HEK293T (cell line): ENCODE measurements around the gene SORD.
"Not testable (repeated sequence)": the region's sequence is repeated elsewhere in the genome, so short reads cannot be mapped to it uniquely, and the experiment has no call there.

ENCODE experiments used
- CTCF ChIA-PET: fragments of 350-600 bp; formaldehyde crosslinking; extraction: SDS; loops from one replicate; lab custom pipeline; 2021; ENCODE audit warnings: antibody characterized with exemption, inconsistent platforms; lab: Yijun Ruan, JAX
- POLR2A ChIA-PET: fragments of 350-600 bp; formaldehyde crosslinking; extraction: SDS; loops from one replicate; lab custom pipeline; 2020; ENCODE audit warnings: antibody characterized with exemption, inconsistent platforms; lab: Yijun Ruan, JAX
- DNase-seq: peaks from one replicate; pipeline ENCODE4 v3.0.0; 2012; ENCODE audit warnings: mixed read lengths; ENCODE audit errors: extremely low spot score
- ARNT ChIP-seq: fragments of 450-650 bp; IDR thresholded peaks from 2 replicates; pipeline ENCODE4 v1.6.1; 2017; ENCODE audit warnings: mild to moderate bottlenecking
- BHLHE40 ChIP-seq: fragments of 450-650 bp; IDR thresholded peaks from 2 replicates; pipeline ENCODE4 v1.6.1; 2016; ENCODE audit warnings: mild to moderate bottlenecking, moderate library complexity, borderline replicate concordance
- CTBP1 ChIP-seq: fragments of 450-650 bp; IDR thresholded peaks from 2 replicates; pipeline ENCODE4 v1.6.1; 2016; ENCODE audit warnings: borderline replicate concordance
- ELF4 ChIP-seq: fragments of 450-650 bp; IDR thresholded peaks from 2 replicates; pipeline ENCODE4 v1.6.1; 2017; ENCODE audit warnings: antibody characterized with exemption
- FOXA1 ChIP-seq: fragments of 450-650 bp; IDR thresholded peaks from 2 replicates; pipeline ENCODE4 v1.6.1; 2016; ENCODE audit warnings: mild to moderate bottlenecking
- FOXK2 ChIP-seq: fragments of 450-650 bp; IDR thresholded peaks from 2 replicates; pipeline ENCODE4 v1.6.1; 2016; ENCODE audit warnings: mild to moderate bottlenecking
- FOXM1 ChIP-seq: fragments of 450-650 bp; IDR thresholded peaks from 2 replicates; pipeline ENCODE4 v1.6.1; 2017; ENCODE audit warnings: mild to moderate bottlenecking, borderline replicate concordance
- HDGF ChIP-seq: fragments of 450-650 bp; IDR thresholded peaks from 2 replicates; pipeline ENCODE4 v1.6.1; 2017; ENCODE audit warnings: antibody characterized with exemption, borderline replicate concordance
- L3MBTL2 ChIP-seq: fragments of 450-650 bp; conservative IDR thresholded peaks from 2 replicates; pipeline ENCODE4 v1.6.1; 2016; ENCODE audit warnings: mild to moderate bottlenecking
- LEF1 ChIP-seq: fragments of 450-650 bp; IDR thresholded peaks from 2 replicates; pipeline ENCODE4 v1.6.1; 2017; ENCODE audit warnings: mild to moderate bottlenecking, borderline replicate concordance
- NFRKB ChIP-seq: fragments of 450-650 bp; IDR thresholded peaks from 2 replicates; pipeline ENCODE4 v1.6.1; 2016; ENCODE audit warnings: mild to moderate bottlenecking, moderate library complexity
- PKNOX1 ChIP-seq: fragments of 450-650 bp; IDR thresholded peaks from 2 replicates; pipeline ENCODE4 v1.6.1; 2016
- SP1 ChIP-seq: fragments of 450-650 bp; IDR thresholded peaks from 2 replicates; pipeline ENCODE4 v1.6.1; 2017
- SUZ12 ChIP-seq: fragments of 450-650 bp; IDR thresholded peaks from 2 replicates; pipeline ENCODE4 v1.6.1; 2016; ENCODE audit warnings: mild to moderate bottlenecking
- TARDBP ChIP-seq: fragments of 450-650 bp; IDR thresholded peaks from 2 replicates; pipeline ENCODE4 v1.6.1; 2016
- ZNF384 ChIP-seq: fragments of 450-650 bp; IDR thresholded peaks from 2 replicates; pipeline ENCODE4 v1.6.1; 2016

SORD gene

GRCh38 chr15:45037936-45038335 is 14.9 kb downstream of the SORD start:
- no peak for TF ChIP-seq ELF4
- TF ChIP-seq ZNF384, result no peak
- no peak for TF ChIP-seq SUZ12
- no peak for TF ChIP-seq CTBP1
- no peak for TF ChIP-seq FOXA1
- TF ChIP-seq ARNT, result no peak
- no peak for TF ChIP-seq NFRKB
- TF ChIP-seq FOXM1, result no peak
- no peak for TF ChIP-seq TARDBP
- TF ChIP-seq HDGF, result no peak
- no peak for TF ChIP-seq PKNOX1
- no peak for TF ChIP-seq FOXK2
- TF ChIP-seq BHLHE40, result no peak
- TF ChIP-seq LEF1, result no peak
- POLR2A ChIA-PET, result no interaction called here
- no peak for DNase-seq
- CTCF ChIA-PET, result interaction anchor here (0.7 kb wide), 1 partner anchor 219 kb away, joined by 5 read pairs; no protein-coding TSS in a partner anchor

GRCh38 chr15:45040396-45040795 is 17.4 kb downstream of the SORD start:
- POLR2A ChIA-PET, CTCF ChIA-PET, DNase-seq: not testable (repeated sequence)

GRCh38 chr15:45041538-45041937 is 18.5 kb downstream of the SORD start:
- CTCF ChIA-PET, result interaction anchor here (1.1 kb wide), 1 partner anchor 76 kb away, joined by 3 read pairs; no protein-coding TSS in a partner anchor
- POLR2A ChIA-PET, DNase-seq: not testable (repeated sequence)

GRCh38 chr15:45042859-45043258 is 19.9 kb downstream of the SORD start:
- CTCF ChIA-PET, DNase-seq, POLR2A ChIA-PET: not testable (repeated sequence)

GRCh38 chr15:45044270-45044669 is 21.3 kb downstream of the SORD start:
- CTCF ChIA-PET, POLR2A ChIA-PET, DNase-seq: not testable (repeated sequence)

- POLR2A ChIA-PET, CTCF ChIA-PET, DNase-seq: not testable (repeated sequence)
Observed at GRCh38 chr15:45048449-45048793, 25.4 kb downstream of the SORD start.

GRCh38 chr15:45048794-45049631 is 26.0 kb downstream of the SORD start:
- CTCF ChIA-PET, result no interaction called here
- no peak for DNase-seq
- TF ChIP-seq ARNT, result no peak
- TF ChIP-seq L3MBTL2, result no peak
- no peak for TF ChIP-seq FOXM1
- TF ChIP-seq CTBP1, result no peak

GRCh38 chr15:45050587-45050986 is 27.6 kb downstream of the SORD start:
- no peak for DNase-seq
- TF ChIP-seq ELF4 (no peak), FOXK2 (no peak), NFRKB (no peak), SUZ12 (no peak), TARDBP (no peak), ARNT (no peak), LEF1 (no peak), BHLHE40 (no peak), FOXM1 (no peak), CTBP1 (no peak), ZNF384 (no peak), FOXA1 (no peak), SP1 (no peak), PKNOX1 (no peak), L3MBTL2 (no peak)
- ChIA-PET POLR2A (no interaction called here), CTCF (no interaction called here)

More at GRCh38 chr15:45048794-45049631, 26.0 kb downstream of the SORD start:
- POLR2A ChIA-PET, result no interaction called here

- CTCF ChIA-PET, POLR2A ChIA-PET, DNase-seq: not testable (repeated sequence)
Observed at GRCh38 chr15:45052676-45053075, 29.7 kb downstream of the SORD start.

GRCh38 chr15:45058690-45059675 is 36.0 kb downstream of the SORD start:
- POLR2A ChIA-PET, DNase-seq: not testable (repeated sequence)
- CTCF ChIA-PET, result interaction anchor here (1.1 kb wide), 1 partner anchor 59 kb away, joined by 3 read pairs; no protein-coding TSS in a partner anchor

GRCh38 chr15:45062301-45062700 is 39.3 kb downstream of the SORD start:
- DNase-seq, POLR2A ChIA-PET, CTCF ChIA-PET: not testable (repeated sequence)
